K562 (cell line): ENCODE measurements around the gene PLCL2. TPM values are rescaled to one million over a fixed set of nuclear protein-coding genes. Genes with fewer than 3 reads are reported as not detected.

Experiments
- ATAC-seq: fragments of 200-7000 bp; cut with Tn5 transposase; 3 replicates; pipeline ENCODE4 v1.9.1; 2020; ENCODE audit warnings: moderate library complexity
- BruUV-seq: library from RNA; stranded (reverse); fragments of 400-500 nt; replicated peaks from 2 replicates; lab custom pipeline; 2021; lab: Mats Ljungman, UMichigan
- CTCF ChIA-PET: fragments of 300-600 bp; formaldehyde crosslinking; extraction: SDS; loops from one replicate; lab custom pipeline; 2021; ENCODE audit warnings: low intra/inter-chr PET ratio; lab: Yijun Ruan, JAX
- POLR2A ChIA-PET: fragments of 300-600, 350-650 bp; sonication (Branson Sonifier 250); formaldehyde crosslinking; extraction: SDS; loops from one replicate; lab custom pipeline; 2021; ENCODE audit warnings: antibody characterized with exemption, inconsistent platforms; lab: Yijun Ruan, JAX
- DNase-seq, 4 experiments: peaks; one replicate each; pipeline versions ENCODE4 v3.0.0 to v3.0.0-alpha.2; 2011 to 2018; ENCODE audit warnings: low spot score in 3 of 4, mixed read lengths in 3 of 4; ENCODE audit errors: extremely low read depth in 1 of 4
- FAIRE-seq: peaks from 2 replicates; lab custom pipeline; 2011; peaks lifted over from hg19 to GRCh38; lab: Jason Lieb, UNC
- H2AFZ ChIP-seq: 2 replicates; pipeline ENCODE4 v1.6.0; 2011; ENCODE audit warnings: low read depth, low read length, control low read depth, inconsistent platforms
- H3K27ac ChIP-seq: fragments of 200-600 bp; 3 replicates; pipeline ENCODE4 v1.8.0; 2011; ENCODE audit warnings: low read depth, mild to moderate bottlenecking, control low read depth, inconsistent platforms, low read length, moderate library complexity, mixed read lengths; ENCODE audit errors: extremely low read depth
- H3K27me3 ChIP-seq, 2 experiments: fragments of 300-600 bp in 1 of 2; 2 replicates in 1 of 2; 3 replicates in 1 of 2; pipeline versions ENCODE4 v1.6.0 to v1.8.0; 2011; ENCODE audit warnings: inconsistent platforms in 2 of 2, low read length in 2 of 2, mild to moderate bottlenecking in 1 of 2, mixed read lengths in 1 of 2, moderate library complexity in 1 of 2; ENCODE audit not compliant: control insufficient read depth in 2 of 2, insufficient read depth in 2 of 2
- H3K36me3 ChIP-seq: fragments of 300-600 bp; 3 replicates; pipeline ENCODE4 v1.8.0; 2011; ENCODE audit warnings: mild to moderate bottlenecking, low read length, inconsistent platforms; ENCODE audit not compliant: control insufficient read depth, insufficient read depth
- H3K4me1 ChIP-seq, 2 experiments: fragments of 200-600 bp in 1 of 2; replicated peaks in 1 of 2; 2 replicates in 1 of 2; 3 replicates in 1 of 2; pipeline versions ENCODE4 v1.5.1 to v1.8.0; 2011; ENCODE audit warnings: inconsistent platforms in 2 of 2, low read length in 2 of 2, mild to moderate bottlenecking in 1 of 2, mixed read lengths in 1 of 2, moderate library complexity in 1 of 2; ENCODE audit not compliant: control insufficient read depth in 2 of 2, insufficient read depth in 2 of 2
- H3K4me2 ChIP-seq: 2 replicates; pipeline ENCODE4 v1.6.1; 2011; ENCODE audit warnings: low read length, control low read depth, inconsistent platforms, mixed read lengths; ENCODE audit not compliant: insufficient read depth
- H3K4me3 ChIP-seq: fragments of 200-600 bp; sonication (generic), shearing (Covaris generic); 2 replicates; pipeline ENCODE4 v1.5.1; 2016; ENCODE audit warnings: control low read depth, inconsistent platforms
- H3K79me2 ChIP-seq: fragments of 200-600 bp; 3 replicates; pipeline ENCODE4 v1.8.0; 2011; ENCODE audit warnings: low read length, inconsistent platforms; ENCODE audit not compliant: control insufficient read depth, insufficient read depth
- H3K9ac ChIP-seq, 2 experiments: 2 replicates each; pipeline versions ENCODE4 v1.6.0 to v1.6.1; 2011; ENCODE audit warnings: low read depth in 2 of 2, low read length in 2 of 2, control low read depth in 1 of 2, inconsistent platforms in 1 of 2, mild to moderate bottlenecking in 1 of 2, mixed read lengths in 1 of 2; ENCODE audit not compliant: insufficient read depth in 1 of 2
- H3K9me1 ChIP-seq: one replicate; pipeline ENCODE4 v1.6.0; 2011; ENCODE audit warnings: inconsistent platforms, mild to moderate bottlenecking, low read length, moderate library complexity; ENCODE audit not compliant: control insufficient read depth, insufficient read depth
- H3K9me3 ChIP-seq: replicated peaks from 2 replicates; pipeline ENCODE4 v1.5.1; 2011; ENCODE audit warnings: low read depth, low read length, inconsistent platforms; ENCODE audit not compliant: control insufficient read depth, insufficient read depth
- H4K20me1 ChIP-seq: replicated peaks from 2 replicates; pipeline ENCODE4 v1.6.1; 2011; ENCODE audit warnings: low read length, inconsistent platforms, mixed read lengths; ENCODE audit not compliant: control insufficient read depth, insufficient read depth
- DIDO1 ChIP-seq: fragments of 450-650 bp; IDR thresholded peaks from 2 replicates; pipeline ENCODE4 v1.6.1; 2016; ENCODE audit warnings: low read depth, missing biosample characterization, missing genetic modification characterization
- GTF2F1 ChIP-seq: IDR thresholded peaks from 2 replicates; pipeline ENCODE4 v1.6.1; 2011; ENCODE audit warnings: low read depth, low read length, improper control_type of control experiment
- MAX ChIP-seq: sonication (generic); formaldehyde crosslinking; IDR thresholded peaks from 2 replicates; pipeline ENCODE4 v1.9.0; 2022; ENCODE audit warnings: mild to moderate bottlenecking, missing genetic modification reagents
- PURB ChIP-seq: sonication (generic); formaldehyde crosslinking; IDR thresholded peaks from 2 replicates; pipeline ENCODE4 v1.9.0; 2021; ENCODE audit warnings: low read depth, mild to moderate bottlenecking, missing genetic modification reagents
- TCF7L2 ChIP-seq: fragments of 150-350 bp; IDR thresholded peaks from 2 replicates; pipeline ENCODE4 v1.6.1; 2016; ENCODE audit warnings: low read depth, mild to moderate bottlenecking, low read length, moderate library complexity
- ZBTB7A ChIP-seq: IDR thresholded peaks from 2 replicates; pipeline ENCODE4 v1.6.1; 2011; ENCODE audit warnings: low read depth, mild to moderate bottlenecking, low read length, moderate library complexity, borderline replicate concordance; ENCODE audit not compliant: control insufficient read depth
- WGBS: fragments of 100-300 bp; shearing (Covaris generic); methylation state at CpG from one replicate; pipeline ENCODE4 v1.1.6; 2016; ENCODE audit warnings: low coverage, mixed read lengths; ENCODE audit not compliant: insufficient coverage; ENCODE audit errors: missing lambda C conversion rate; 5-methylcytosine and 5-hydroxymethylcytosine counted together
- in situ Hi-C: fragments of 300-500 bp; cut with MboI; formaldehyde crosslinking; loops from 4 replicates; pipeline ENCODE4 v1.15.0; 2018; ENCODE audit warnings: inconsistent platforms, mixed read lengths
- intact Hi-C: fragments of 100-400 bp; cut with micrococcal nuclease; formaldehyde crosslinking; loops from 2 replicates; pipeline ENCODE4 v1.14.2; 2022
- polyA plus RNA-seq, 8 experiments: library from polyadenylated mRNA; depleted of rRNA in 4 of 8; stranded (reverse) in 5 of 8; unstranded in 3 of 8; fragments of >200 nt; fragmentation: Nextera tagmentation in 2 of 8; fragmentation: Illumina TruSeq in 1 of 8; extraction: Ambion mirVana in 2 of 8; extraction: Trizol in 1 of 8; gene quantifications; 2 replicates each; pipeline versions ENCODE4 v1.2.1 to v1.2.3, GENCODE V29; 2011 to 2014; ENCODE audit warnings: inconsistent platforms in 1 of 8, missing spikeins in 1 of 8
- total RNA-seq, 7 experiments: library from RNA; depleted of rRNA in 6 of 7; stranded (reverse); fragments of >200 nt in 6 of 7; fragmentation: Illumina TruSeq in 2 of 7; extraction: Trizol in 2 of 7; gene quantifications; 2 replicates each; pipeline versions ENCODE4 v1.2.1 to v1.2.3, GENCODE V29; 2011 to 2021; ENCODE audit warnings: low replicate concordance in 1 of 7

PLCL2 gene
- total and polyA plus RNA-seq, 9 of the 15 experiments (the other 6 are each of a cell fraction or from before 2014, with no cell fraction given), result 0.03 to 0.18 (median 0.11) TPM; not detected in 2

GRCh38 chr3:16898595-16899395, 14.0 kb downstream of the PLCL2 start:
- no peak for DNase-seq
- WGBS, result 3% methylated on average over 7 of the region's 7 CpGs
- H3K4me1 ChIP-seq, result no peaks in the 10 kb centered on the region
- H3K36me3 ChIP-seq, result no peaks in the 10 kb centered on the region
- no peak for FAIRE-seq
- no peaks in the 10 kb centered on the region for H3K9me1 ChIP-seq
- H3K79me2 ChIP-seq, result no peaks in the 10 kb centered on the region
- no peak overlapping the region for H2AFZ ChIP-seq
- H3K27ac ChIP-seq, result no peak overlapping the region
- ATAC-seq, result peak; percentile 49
- no TSS peak for BruUV-seq
- CTCF ChIA-PET, result no interaction called here
- no peak overlapping the region for H3K4me2 ChIP-seq
- H4K20me1 ChIP-seq, result no peaks in the 10 kb centered on the region
- H3K4me3 ChIP-seq, result no peak overlapping the region
- POLR2A ChIA-PET, result interaction anchor here (0.5 kb wide), 1 partner anchor 25 kb away, joined by 4 read pairs; no protein-coding TSS in a partner anchor
- no peaks in the 10 kb centered on the region for H3K9me3 ChIP-seq
- peaks cover 4 to 5% of the 10 kb centered on the region in 2 experiments; a peak in 3 of 5 replicates for H3K27me3 ChIP-seq
- intact Hi-C loops (no loop called here), in situ Hi-C loops (no loop called here)
- H3K9ac ChIP-seq, result no peak overlapping the region
- no peak for TF ChIP-seq ZBTB7A
- no peak for TF ChIP-seq PURB (CRISPR knock-in tag)
- no peak for TF ChIP-seq DIDO1 (tag)
- TF ChIP-seq MAX (CRISPR knock-in tag), result no peak
- TF ChIP-seq TCF7L2, result no peak
- no peak for TF ChIP-seq GTF2F1
